Measurements from ENCODE around the gene KAT6B. TPM values are rescaled to one million over a fixed set of nuclear protein-coding genes. Genes with fewer than 3 reads are reported as not detected.
"Not testable (repeated sequence)": the region's sequence is repeated elsewhere in the genome, so short reads cannot be mapped to it uniquely, and the experiment has no call there.

The KAT6B gene
- total and polyA plus RNA-seq, 10 of the 15 experiments (the other 5 are each of a cell fraction or from before 2014, with no cell fraction given), result 2.7 to 22.6 (median 15.7) TPM

DNA sequence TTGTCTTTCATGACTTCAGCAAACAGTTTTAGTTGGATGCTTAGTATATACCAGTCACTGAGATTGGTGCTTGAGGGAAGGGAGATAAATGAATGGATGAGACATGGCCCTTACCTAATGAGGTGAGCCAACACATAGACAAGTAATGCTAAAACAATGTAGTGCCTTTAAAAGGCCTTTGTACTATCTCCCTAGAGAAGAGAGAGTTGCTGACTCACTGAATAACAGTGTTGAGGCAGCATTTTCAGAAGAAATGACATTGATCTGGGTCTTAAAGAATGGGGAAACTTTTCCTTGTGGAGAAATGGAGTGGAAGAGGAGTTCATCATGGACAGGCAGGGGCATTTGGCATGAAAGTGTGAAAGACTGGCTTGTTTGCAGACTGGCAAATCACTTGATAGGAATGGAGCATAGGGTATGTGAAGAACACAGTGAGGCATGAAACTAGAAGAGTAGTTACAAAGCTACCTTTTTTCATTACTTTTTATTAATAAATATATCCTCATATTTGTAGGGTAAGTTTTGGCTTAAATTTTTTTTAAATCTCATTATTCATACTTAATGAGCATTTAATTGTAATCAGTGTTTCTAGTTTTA is 91.2 kb downstream of the KAT6B start:
- RAD21 ChIA-PET (ENCODE audit: unreplicated experiment), result no interaction called here
- BruUV-seq (replicated peaks), result no TSS peak
- no peaks in the 10 kb centered on the region for H3K36me3 ChIP-seq (ENCODE audit: control insufficient read depth in 2 of 2, insufficient read depth in 2 of 2, low read length in 1 of 2)
- no peaks in the 10 kb centered on the region for H3K27me3 ChIP-seq (replicated peaks in 1 of 2; ENCODE audit: control insufficient read depth in 2 of 2, insufficient read depth in 2 of 2, low read length in 1 of 2)
- TF ChIP-seq IRF4 (IDR thresholded peaks at IDR 0.05; ENCODE audit: low read depth, low read length) (no peak), BACH1 (IDR thresholded peaks at IDR 0.05; ENCODE audit: borderline replicate concordance) (peak; percentile 91; the same call in 1 of the 2 replicates)
- CTCF ChIA-PET, result no interaction called here
- SMC1A ChIA-PET (ENCODE audit: uncharacterized antibody, unreplicated experiment), result interaction anchor here (1.1 to 1.3 kb wide), 2 partner anchors 17 to 21 kb away, joined by 3 read pairs; no protein-coding TSS in a partner anchor
- H3K4me1 ChIP-seq (ENCODE audit: control insufficient read depth, insufficient read depth, low read length), result peaks cover 5% of the 10 kb centered on the region
- peaks cover 7% of the 10 kb centered on the region for H3K9me3 ChIP-seq (replicated peaks; ENCODE audit: control insufficient read depth, insufficient read depth, low read length)
- H3K4me2 ChIP-seq (ENCODE audit: control insufficient read depth, insufficient read depth), result no peak overlapping the region
- H2AFZ ChIP-seq (ENCODE audit: control insufficient read depth, low read depth, low read length), result no peak overlapping the region
- in situ Hi-C loops (cut with MboI), result no loop called here
- H3K9ac ChIP-seq (ENCODE audit: control insufficient read depth, insufficient read depth, low read length), result no peak overlapping the region
- H3K27ac ChIP-seq (ENCODE audit: control insufficient read depth, insufficient read depth), result no peak overlapping the region
- H4K20me1 ChIP-seq (ENCODE audit: control insufficient read depth, insufficient read depth), result no peaks in the 10 kb centered on the region
- no peak for FAIRE-seq
- DNase-seq (ENCODE audit: low read depth, low spot score), result no peak
- ATAC-seq, result no peak
- no peak overlapping the region for H3K4me3 ChIP-seq
- peaks cover 19% of the 10 kb centered on the region for H3K79me2 ChIP-seq (ENCODE audit: control insufficient read depth, insufficient read depth, low read length)
- POLR2A ChIA-PET, result no interaction called here
- intact Hi-C loops (cut with micrococcal nuclease; ENCODE audit: unreplicated experiment), result no loop called here

DNA sequence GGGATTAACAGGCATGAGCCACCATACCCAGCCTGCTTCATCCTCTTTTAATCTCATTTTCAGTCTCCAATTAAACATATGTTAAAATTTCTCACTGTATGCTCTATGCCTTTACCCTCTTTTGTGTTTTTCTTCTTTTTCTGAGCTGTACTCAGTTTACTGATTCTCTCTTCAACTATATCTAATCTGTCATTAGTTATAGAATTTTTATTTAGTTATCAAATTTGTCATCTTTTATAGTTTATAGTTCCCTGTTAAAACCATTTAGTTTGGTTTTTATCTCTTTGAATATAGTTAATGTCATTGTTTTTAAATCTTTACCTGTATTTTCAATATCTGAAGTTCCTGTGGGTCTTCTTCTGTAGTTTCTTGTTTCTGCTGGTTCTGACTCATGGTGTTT is 93.3 kb downstream of the KAT6B start:
- no peak overlapping the region for H3K27ac ChIP-seq (ENCODE audit: control insufficient read depth, insufficient read depth)
- CTCF ChIA-PET, result interaction anchor here (2.7 kb wide), 1 partner anchor 15 kb away, joined by 9 read pairs; no protein-coding TSS in a partner anchor
- H3K4me1 ChIP-seq (ENCODE audit: control insufficient read depth, insufficient read depth, low read length), result no peaks in the 10 kb centered on the region
- ATAC-seq (no peak), FAIRE-seq (no peak), DNase-seq (ENCODE audit: low read depth, low spot score) (no peak)
- no peak overlapping the region for H3K9ac ChIP-seq (ENCODE audit: control insufficient read depth, insufficient read depth, low read length)
- H2AFZ ChIP-seq (ENCODE audit: control insufficient read depth, low read depth, low read length), result no peak overlapping the region
- RAD21 ChIA-PET (ENCODE audit: unreplicated experiment), result no interaction called here
- H3K36me3 ChIP-seq (ENCODE audit: control insufficient read depth in 2 of 2, insufficient read depth in 2 of 2, low read length in 1 of 2), result no peaks in the 10 kb centered on the region
- H3K4me3 ChIP-seq, result no peak overlapping the region
- POLR2A ChIA-PET, result no interaction called here
- SMC1A ChIA-PET (ENCODE audit: uncharacterized antibody, unreplicated experiment), result interaction anchor here (1.3 kb wide), 1 partner anchor 38 kb away, joined by 3 read pairs; no protein-coding TSS in a partner anchor
- H3K9me3 ChIP-seq (replicated peaks; ENCODE audit: control insufficient read depth, insufficient read depth, low read length), result peaks cover 7% of the 10 kb centered on the region
- intact Hi-C loops (cut with micrococcal nuclease; ENCODE audit: unreplicated experiment) (no loop called here), in situ Hi-C loops (cut with MboI) (no loop called here)
- TF ChIP-seq SREBF1 (IDR thresholded peaks at IDR 0.05; ENCODE audit: low read length) (no peak), CBX3 (IDR thresholded peaks at IDR 0.05; ENCODE audit: borderline replicate concordance, low read depth) (0 out of 2 replicates have a peak, but pooled peaks have one; percentile 48), CBX5 (IDR thresholded peaks at IDR 0.05; ENCODE audit: low read depth) (no peak), KLF5 (IDR thresholded peaks at IDR 0.05; ENCODE audit: partially characterized antibody) (peak; percentile 29), RELA (IDR thresholded peaks at IDR 0.05; ENCODE audit: borderline replicate concordance, partially characterized antibody) (no peak), POLR2AphosphoS2 (IDR thresholded peaks at IDR 0.05; ENCODE audit: low read depth, low read length) (no peak)
- no TSS peak for BruUV-seq (replicated peaks)
- H4K20me1 ChIP-seq (ENCODE audit: control insufficient read depth, insufficient read depth), result no peaks in the 10 kb centered on the region
- peaks cover 14% of the 10 kb centered on the region for H3K79me2 ChIP-seq (ENCODE audit: control insufficient read depth, insufficient read depth, low read length)
- H3K4me2 ChIP-seq (ENCODE audit: control insufficient read depth, insufficient read depth), result no peak overlapping the region
- H3K27me3 ChIP-seq (replicated peaks in 1 of 2; ENCODE audit: control insufficient read depth in 2 of 2, insufficient read depth in 2 of 2, low read length in 1 of 2), result no peaks in the 10 kb centered on the region

DNA sequence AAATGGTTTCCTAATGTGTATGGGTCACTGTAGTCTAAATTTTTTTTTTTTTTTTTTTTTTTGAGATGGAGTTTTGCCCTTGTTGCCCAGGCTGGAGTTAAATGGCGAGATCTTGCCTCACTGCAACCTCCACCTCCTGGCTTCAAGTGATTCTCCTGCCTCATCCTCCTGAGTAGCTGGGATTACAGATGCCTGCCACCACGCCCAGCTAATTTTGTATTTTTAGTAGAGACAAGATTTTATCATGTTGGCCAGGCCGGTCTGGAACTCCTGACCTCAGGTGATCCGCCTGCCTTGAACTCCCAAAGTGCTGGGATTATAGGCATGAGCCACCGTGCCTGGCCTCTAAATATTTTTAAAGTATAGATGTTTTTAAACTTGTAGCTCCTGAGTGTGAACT is 94.7 kb downstream of the KAT6B start:
- intact Hi-C loops (cut with micrococcal nuclease; ENCODE audit: unreplicated experiment); H3K9ac ChIP-seq (ENCODE audit: control insufficient read depth, insufficient read depth, low read length); H3K4me2 ChIP-seq (ENCODE audit: control insufficient read depth, insufficient read depth); DNase-seq (ENCODE audit: low read depth, low spot score); H3K9me3 ChIP-seq (replicated peaks; ENCODE audit: control insufficient read depth, insufficient read depth, low read length); H3K4me1 ChIP-seq (ENCODE audit: control insufficient read depth, insufficient read depth, low read length); H3K4me3 ChIP-seq; H3K27ac ChIP-seq (ENCODE audit: control insufficient read depth, insufficient read depth); H4K20me1 ChIP-seq (ENCODE audit: control insufficient read depth, insufficient read depth); FAIRE-seq; H3K36me3 ChIP-seq (ENCODE audit: control insufficient read depth in 2 of 2, insufficient read depth in 2 of 2, low read length in 1 of 2); ATAC-seq; BruUV-seq (replicated peaks); in situ Hi-C loops (cut with MboI); H3K27me3 ChIP-seq (replicated peaks in 1 of 2; ENCODE audit: control insufficient read depth in 2 of 2, insufficient read depth in 2 of 2, low read length in 1 of 2); H2AFZ ChIP-seq (ENCODE audit: control insufficient read depth, low read depth, low read length): not testable (repeated sequence)
- H3K79me2 ChIP-seq (ENCODE audit: control insufficient read depth, insufficient read depth, low read length), result peaks cover 11% of the 10 kb centered on the region
- RAD21 ChIA-PET (ENCODE audit: unreplicated experiment), result interaction anchor here (0.5 to 1.6 kb wide), 8 partner anchors 8 to 544 kb away, joined by 3 to 5 read pairs (median 3); no protein-coding TSS in a partner anchor
- POLR2A ChIA-PET, result interaction anchor here (0.6 to 1.4 kb wide), 7 partner anchors 9 to 62 kb away, joined by 3 to 8 read pairs (median 3); no protein-coding TSS in a partner anchor
- SMC1A ChIA-PET (ENCODE audit: uncharacterized antibody, unreplicated experiment), result interaction anchor here (0.8 to 2.7 kb wide), 10 partner anchors 8 to 81 kb away, joined by 3 to 7 read pairs (median 4); no protein-coding TSS in a partner anchor
- CTCF ChIA-PET, result interaction anchor here (0.6 to 2.7 kb wide), 10 partner anchors 8 to 577 kb away, joined by 3 to 9 read pairs (median 4); no protein-coding TSS in a partner anchor
- WGBS (ENCODE audit: insufficient coverage, insufficient replicate concordance, low lambda C conversion rate, missing lambda C conversion rate), result 88% methylated on average over 5 of the region's 5 CpGs
